ENCODE results near the gene RAB3B. TPM values are rescaled to one million over a fixed set of nuclear protein-coding genes. Genes with fewer than 3 reads are reported as not detected.

The RAB3B gene
- total RNA-seq, 3 donors from 2014 or later, result 0.66 to 1.3 TPM; not detected in 1

- Histone ChIP-seq H3K27me3 (no peaks in the 10 kb centered on the region), H3K4me1 (no peaks in the 10 kb centered on the region), H3K4me3 (no peak overlapping the region), H3K9me3 (peaks cover 0 to 10% of the 10 kb centered on the region in 2 donors), H3K36me3 (no peaks in the 10 kb centered on the region), H3K27ac (no peak overlapping the region)
- intact Hi-C loops (cut with DNase I; ENCODE audit: low total_unique reads), result no loop called here
- no peak for DNase-seq (ENCODE audit: low spot score in 2 of 2)
- no peak for TF ChIP-seq POLR2AphosphoS5 (IDR thresholded peaks at IDR 0.05)
- no peak for TF ChIP-seq POLR2A (IDR thresholded peaks at IDR 0.05)
- TF ChIP-seq CTCF (IDR thresholded peaks at IDR 0.05), result no peak
Observed at GRCh38 chr1:51950701-51951100, 39.8 kb downstream of the RAB3B start.

GRCh38 chr1:51949014-51949702 lies 41.3 kb downstream of the RAB3B start:
- Histone ChIP-seq H3K4me3 (no peak overlapping the region), H3K4me1 (no peaks in the 10 kb centered on the region), H3K27ac (peak overlapping the region; percentile 18 to 61), H3K9me3 (peaks cover 0 to 10% of the 10 kb centered on the region in 2 donors), H3K27me3 (no peaks in the 10 kb centered on the region), H3K36me3 (no peaks in the 10 kb centered on the region)
- no peak for DNase-seq (ENCODE audit: low spot score in 2 of 2)
- intact Hi-C loops (cut with DNase I; ENCODE audit: low total_unique reads), result no loop called here
- TF ChIP-seq POLR2AphosphoS5 (IDR thresholded peaks at IDR 0.05) (no peak), CTCF (IDR thresholded peaks at IDR 0.05) (no peak), POLR2A (IDR thresholded peaks at IDR 0.05) (no peak)

GRCh38 chr1:51948491-51948915 lies 42.0 kb downstream of the RAB3B start:
- Histone ChIP-seq H3K36me3 (no peaks in the 10 kb centered on the region), H3K4me1 (no peaks in the 10 kb centered on the region), H3K4me3 (peak overlapping the region in 1 of 3 donors; percentile 8), H3K27me3 (no peaks in the 10 kb centered on the region), H3K9me3 (peaks cover 0 to 10% of the 10 kb centered on the region in 2 donors), H3K27ac (peak overlapping the region; percentile 18 to 61)
- TF ChIP-seq CTCF (IDR thresholded peaks at IDR 0.05) (no peak), POLR2A (IDR thresholded peaks at IDR 0.05) (no peak), POLR2AphosphoS5 (IDR thresholded peaks at IDR 0.05) (no peak)
- no peak for DNase-seq (ENCODE audit: low spot score in 2 of 2)
- intact Hi-C loops (cut with DNase I; ENCODE audit: low total_unique reads), result no loop called here

GRCh38 chr1:51946300-51946699 lies 44.2 kb downstream of the RAB3B start:
- Histone ChIP-seq H3K27me3 (no peaks in the 10 kb centered on the region), H3K36me3 (no peaks in the 10 kb centered on the region), H3K9me3 (peaks cover 0 to 18% of the 10 kb centered on the region in 2 donors), H3K4me1 (no peaks in the 10 kb centered on the region), H3K27ac (no peak overlapping the region), H3K4me3 (no peak overlapping the region)
- DNase-seq (ENCODE audit: low spot score in 2 of 2), result no peak
- intact Hi-C loops (cut with DNase I; ENCODE audit: low total_unique reads), result no loop called here
- no peak for TF ChIP-seq POLR2AphosphoS5 (IDR thresholded peaks at IDR 0.05)
- no peak for TF ChIP-seq CTCF (IDR thresholded peaks at IDR 0.05)
- no peak for TF ChIP-seq POLR2A (IDR thresholded peaks at IDR 0.05)

GRCh38 chr1:51945591-51945990 lies 44.9 kb downstream of the RAB3B start:
- Histone ChIP-seq H3K36me3 (no peaks in the 10 kb centered on the region), H3K4me3 (no peak overlapping the region), H3K27ac (no peak overlapping the region), H3K4me1 (no peaks in the 10 kb centered on the region), H3K27me3 (no peaks in the 10 kb centered on the region), H3K9me3 (peaks cover 0 to 25% of the 10 kb centered on the region in 2 donors)
- intact Hi-C loops (cut with DNase I; ENCODE audit: low total_unique reads), result no loop called here
- no peak for TF ChIP-seq POLR2A (IDR thresholded peaks at IDR 0.05)
- TF ChIP-seq CTCF (IDR thresholded peaks at IDR 0.05), result no peak
- TF ChIP-seq POLR2AphosphoS5 (IDR thresholded peaks at IDR 0.05), result no peak
- DNase-seq (ENCODE audit: low spot score in 2 of 2), result no peak

Measured in breast epithelium (tissue), 4 donors.